Stimulated activated naive CD4-positive, alpha-beta T cell treated with Interleukin-2 at 50 U/mL for 16 hours (primary cell): Measurements from ENCODE around the gene DDRGK1.

Experiments
- DNase-seq: peaks from one replicate; lab custom pipeline; 2025; lab: John Stamatoyannopoulos, UW

DDRGK1 gene

DNA sequence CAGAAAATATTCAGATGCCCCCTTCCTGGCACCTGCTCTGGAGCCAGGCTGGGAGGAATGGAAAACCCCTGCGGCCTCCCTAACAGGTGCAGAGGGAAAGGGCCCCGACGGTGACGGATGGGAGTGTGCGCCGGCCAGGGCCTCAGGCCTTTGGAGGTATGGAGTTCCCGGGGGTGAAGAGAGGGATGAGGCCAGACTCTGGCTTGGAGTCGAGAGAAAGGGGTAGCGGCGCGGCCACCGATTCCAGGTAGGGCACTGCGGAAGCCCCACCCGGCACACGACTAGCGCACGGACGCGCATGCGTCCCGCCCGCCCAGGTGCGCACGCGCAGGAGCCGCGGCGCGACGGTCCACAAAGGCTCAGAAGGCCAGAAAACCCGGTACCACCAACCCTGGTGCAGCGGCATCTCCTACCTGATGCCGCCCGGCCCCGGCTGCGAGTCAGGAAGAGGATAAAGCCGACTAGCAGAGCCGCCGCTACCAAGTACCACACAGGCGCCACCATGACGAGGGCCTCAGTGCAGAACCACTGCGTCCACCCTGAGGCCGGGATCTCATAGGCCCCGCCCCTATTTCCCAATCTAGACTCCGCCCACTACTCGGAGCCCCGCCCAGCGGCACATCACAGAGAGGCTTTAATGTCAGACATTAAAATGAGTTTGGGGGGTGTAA lies at the start of gene DDRGK1:
Gene DDRGK1 (minus strand): TSS at position 559 of the 671 bp plus-strand sequence. CDS start 55 bp downstream, at position 504.
- DNase-seq = peak; percentile 82

DNA sequence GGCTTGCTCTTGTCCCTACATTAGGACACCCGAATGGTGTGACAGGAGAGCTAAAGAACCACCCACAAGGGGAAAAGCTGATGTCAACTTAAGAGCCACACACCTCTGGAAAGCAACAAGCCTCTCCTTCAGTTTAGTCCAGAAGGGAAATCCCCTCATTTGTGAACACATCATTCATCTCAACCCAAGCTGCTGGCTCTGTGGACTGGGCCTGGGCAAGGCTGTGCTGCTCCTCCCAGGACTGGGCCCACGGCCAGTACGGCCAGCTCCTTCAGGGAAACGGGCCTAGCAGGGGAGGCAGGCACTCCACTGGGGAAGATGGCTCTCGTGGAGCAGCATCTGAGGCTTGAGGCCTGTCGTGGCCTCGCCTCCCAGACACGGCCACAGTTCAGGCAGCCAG lies 47.3 kb upstream of the DDRGK1 start:
- no peak for DNase-seq

DNA sequence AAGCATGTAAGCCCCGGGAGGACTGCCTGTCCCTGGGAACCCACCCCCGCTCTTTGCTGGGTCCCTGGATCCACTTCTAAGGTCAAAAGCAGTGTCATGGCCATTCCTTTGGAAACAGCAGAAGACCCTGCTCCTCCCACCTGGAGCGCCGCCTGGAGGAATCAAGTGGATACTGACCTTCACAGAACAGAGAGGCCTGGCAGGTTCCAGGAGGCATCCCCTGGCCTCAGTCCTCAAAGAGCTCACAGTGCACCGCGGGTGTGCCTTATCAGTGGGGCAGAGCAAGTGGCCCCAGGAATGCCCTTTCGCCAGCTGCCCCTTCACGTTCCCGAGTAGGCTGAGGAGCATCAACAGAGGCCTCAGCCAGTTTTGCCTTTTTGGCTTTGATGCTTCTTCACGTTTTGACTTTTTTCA lies 45.6 kb upstream of the DDRGK1 start:
- no peak for DNase-seq

DNA sequence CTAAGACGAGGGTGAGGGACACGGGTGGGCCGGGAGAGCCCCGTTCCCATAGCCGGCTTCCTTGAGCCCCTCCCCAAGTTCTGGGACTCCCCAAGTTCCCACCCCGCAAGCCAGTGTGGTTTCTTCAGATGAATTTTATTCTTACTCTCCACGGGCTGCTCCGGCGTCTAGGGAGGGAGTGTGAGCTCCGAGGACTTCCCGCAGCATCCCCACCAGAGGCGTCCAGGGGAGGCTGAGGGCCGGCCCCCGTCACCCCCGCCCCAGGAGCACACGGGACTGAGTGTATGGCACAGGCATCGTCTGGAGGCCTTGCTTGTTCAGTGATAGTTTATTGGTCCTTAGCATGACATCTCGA lies 44.5 kb upstream of the DDRGK1 start:
- no peak for DNase-seq

DNA sequence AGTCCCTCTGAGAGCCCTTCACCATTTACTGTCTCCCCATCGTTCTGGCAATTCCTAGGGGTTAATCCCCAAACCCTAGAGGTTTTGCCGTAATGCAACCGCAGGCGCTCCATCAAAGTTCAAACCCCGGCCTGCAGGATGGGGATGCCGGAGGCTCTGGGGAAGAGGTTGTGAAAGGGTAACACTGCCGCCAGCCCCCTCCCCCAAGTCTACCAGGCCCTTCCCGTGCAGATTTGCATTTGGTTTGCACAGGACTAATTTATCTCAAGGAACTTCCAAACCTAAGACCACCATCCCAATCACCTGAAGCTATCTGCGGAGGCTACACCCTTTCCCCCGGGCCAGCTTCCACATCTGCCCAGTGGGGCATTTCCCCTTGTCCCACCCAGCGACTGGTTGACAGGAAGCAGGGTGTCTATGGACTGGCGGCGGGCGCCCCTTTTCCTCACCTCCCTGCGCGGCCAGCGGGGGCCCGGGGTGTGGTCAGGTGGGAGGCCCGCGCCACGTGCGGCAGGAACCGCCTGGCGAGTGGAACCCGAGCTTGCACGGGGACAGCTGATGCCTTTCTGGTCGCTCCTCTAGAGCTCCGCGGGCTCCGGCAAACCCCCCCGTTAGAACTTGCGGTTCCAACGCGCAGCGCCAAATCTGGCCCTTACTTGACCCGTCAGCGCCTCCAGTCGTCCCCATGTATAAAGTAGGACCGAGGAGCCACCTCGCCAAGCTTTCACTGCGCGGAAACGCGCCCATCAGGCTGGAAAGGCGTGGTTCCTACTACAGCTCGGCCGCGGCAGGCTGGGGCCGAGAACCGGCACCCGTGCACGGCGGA lies 43.9 kb upstream of the DDRGK1 start:
- DNase-seq = no peak

DNA sequence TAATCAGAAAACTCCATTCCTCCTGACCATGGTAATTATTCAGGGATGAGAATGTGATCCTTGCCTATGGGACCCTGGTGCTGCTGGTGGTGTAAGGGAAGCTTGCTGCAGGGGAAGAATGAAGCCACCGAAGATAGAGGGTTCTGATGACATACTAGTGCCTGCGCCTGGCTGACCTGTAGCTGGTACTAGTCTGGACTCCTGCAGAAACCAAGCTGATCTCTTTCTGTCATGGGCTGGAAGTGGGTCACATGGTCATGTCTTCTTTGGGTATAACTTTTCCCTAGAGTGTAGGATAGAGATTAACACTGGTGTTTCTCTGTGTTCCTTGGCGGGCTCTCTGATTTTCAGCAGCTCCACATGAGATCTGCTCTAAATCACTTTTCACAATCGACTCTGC lies 43.2 kb upstream of the DDRGK1 start:
- DNase-seq = no peak

DNA sequence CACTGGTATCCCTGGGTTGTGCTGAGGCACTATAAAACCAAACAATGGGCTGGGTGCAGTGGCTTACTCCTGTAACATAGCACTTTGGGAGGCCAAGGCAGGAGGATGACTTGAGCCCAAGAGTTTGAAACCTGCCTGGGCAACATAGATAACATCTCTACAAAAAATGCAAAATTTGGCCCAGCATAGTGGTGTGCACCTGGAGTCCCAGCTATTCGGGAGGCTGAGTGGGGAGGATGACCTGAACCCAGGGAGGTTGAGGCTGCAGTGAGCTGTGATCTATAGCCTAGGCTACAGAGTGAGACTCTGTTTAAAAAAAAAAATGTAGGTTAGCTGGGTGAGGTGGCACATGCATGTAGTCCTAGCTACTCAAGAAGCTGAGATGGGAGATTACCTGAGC lies 42.2 kb upstream of the DDRGK1 start:
- DNase-seq = no peak

DNA sequence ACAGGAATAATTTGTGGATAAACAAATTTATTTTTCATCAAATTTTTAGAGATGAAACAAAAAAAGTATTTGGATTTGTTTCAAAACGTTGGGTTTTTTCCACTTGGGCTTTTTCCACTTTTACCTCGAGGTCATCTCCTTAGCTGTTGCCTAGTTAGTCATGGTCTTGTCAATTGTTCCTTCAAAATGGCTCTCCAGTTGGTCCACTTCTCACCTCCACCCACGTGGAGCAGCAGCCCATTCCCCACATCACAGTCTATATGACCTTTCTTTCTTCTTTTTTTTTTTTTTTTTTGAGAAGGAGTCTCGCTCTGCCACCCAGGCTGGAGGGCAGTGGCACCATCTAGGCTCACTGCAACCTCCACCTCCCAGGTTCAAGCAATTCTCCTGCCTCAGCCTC lies 41.2 kb upstream of the DDRGK1 start:
- no peak for DNase-seq

DNA sequence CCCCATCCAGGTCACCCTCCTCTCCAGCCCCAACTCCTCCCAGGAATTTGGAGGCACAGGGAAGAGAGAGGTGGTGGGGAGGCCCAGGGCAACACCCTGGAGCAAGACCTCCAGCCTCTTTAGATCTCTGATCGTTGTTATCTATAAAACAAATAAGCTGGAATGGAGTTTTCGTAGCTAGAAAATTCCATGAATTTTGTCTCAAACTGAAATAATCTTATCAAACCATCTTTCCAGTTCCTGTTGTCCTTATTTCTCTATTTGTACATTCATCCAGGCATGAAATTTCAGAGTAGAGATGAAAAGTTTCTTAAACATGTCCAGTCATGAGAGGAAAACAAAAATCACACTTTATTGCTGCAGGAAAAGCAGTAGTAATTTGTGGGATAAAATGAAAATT lies 40.7 kb upstream of the DDRGK1 start:
- DNase-seq = no peak

DNA sequence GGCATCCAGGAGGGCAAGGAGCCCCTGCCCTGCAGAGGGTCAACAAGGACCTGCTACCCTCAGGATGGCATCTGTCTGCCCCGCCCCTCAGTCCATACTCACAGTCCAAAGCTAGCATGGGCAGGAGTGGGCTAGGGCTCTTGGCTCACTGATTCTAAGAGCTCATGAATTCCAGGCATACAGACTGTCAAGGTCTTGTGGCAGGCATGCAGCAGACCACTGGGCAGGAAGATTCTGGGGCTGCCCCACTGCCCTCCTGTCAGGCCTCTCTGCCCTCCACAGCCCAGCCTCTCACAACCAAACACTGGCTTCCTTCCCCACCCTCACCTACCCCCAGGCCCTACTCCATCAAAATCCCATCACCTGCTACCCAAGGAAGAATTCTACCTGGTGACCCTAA lies 40.1 kb upstream of the DDRGK1 start:
- no peak for DNase-seq

DNA sequence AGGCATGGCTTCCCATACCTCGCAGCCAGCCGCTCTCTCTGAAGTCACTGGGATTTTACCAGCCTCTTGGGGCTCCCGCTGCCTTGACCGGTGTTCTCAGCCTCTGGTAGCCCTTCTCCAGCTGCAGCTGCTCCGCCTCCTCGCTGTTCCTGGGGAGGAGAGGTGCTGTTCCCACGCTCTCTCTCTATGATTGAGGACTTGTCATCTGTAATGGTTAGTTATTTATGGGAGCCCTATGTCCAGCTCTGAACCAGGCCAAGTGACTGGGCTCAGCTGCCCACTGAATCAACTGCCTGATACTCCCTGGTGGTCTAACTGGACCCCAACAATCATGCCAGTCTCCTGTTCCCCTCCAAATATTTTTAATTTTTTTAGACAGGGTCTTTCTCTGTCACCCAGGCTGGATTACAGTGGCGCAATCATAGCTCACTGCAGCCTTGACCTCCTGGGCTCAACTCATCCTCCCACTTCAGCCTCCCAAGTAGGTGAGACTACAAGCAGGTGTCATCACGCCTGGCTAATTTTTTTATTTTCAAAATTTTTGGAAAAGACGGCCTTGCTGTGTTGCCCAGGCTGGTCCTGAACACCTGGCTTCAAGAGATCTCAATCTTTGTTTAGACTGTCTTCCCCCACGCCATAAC lies 39.4 kb upstream of the DDRGK1 start:
- DNase-seq = no peak

DNA sequence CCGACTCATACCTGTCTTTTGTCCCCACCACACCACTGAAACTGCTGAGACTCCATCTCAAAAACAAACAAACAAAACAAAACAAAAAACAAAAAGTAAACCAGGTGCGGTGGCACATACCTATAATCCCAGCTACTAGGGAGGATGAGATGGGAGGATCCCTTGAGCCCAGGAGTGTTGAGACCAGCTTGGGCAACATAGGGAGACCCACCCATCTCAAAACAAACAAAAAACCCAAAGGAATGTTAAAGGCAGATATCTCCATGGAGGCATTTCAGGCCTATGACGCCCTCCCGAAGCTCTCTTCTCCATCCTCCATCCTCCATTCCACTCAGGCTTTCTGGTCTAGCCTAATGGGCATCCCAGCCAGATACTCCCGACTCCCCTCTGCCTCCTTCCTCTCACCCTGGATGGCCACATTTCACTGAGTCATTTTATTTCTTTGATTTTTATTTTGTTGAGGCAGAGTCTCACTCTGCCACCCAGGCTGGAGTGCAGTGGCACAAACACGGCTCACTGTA lies 37.8 kb upstream of the DDRGK1 start:
- no peak for DNase-seq

DNA sequence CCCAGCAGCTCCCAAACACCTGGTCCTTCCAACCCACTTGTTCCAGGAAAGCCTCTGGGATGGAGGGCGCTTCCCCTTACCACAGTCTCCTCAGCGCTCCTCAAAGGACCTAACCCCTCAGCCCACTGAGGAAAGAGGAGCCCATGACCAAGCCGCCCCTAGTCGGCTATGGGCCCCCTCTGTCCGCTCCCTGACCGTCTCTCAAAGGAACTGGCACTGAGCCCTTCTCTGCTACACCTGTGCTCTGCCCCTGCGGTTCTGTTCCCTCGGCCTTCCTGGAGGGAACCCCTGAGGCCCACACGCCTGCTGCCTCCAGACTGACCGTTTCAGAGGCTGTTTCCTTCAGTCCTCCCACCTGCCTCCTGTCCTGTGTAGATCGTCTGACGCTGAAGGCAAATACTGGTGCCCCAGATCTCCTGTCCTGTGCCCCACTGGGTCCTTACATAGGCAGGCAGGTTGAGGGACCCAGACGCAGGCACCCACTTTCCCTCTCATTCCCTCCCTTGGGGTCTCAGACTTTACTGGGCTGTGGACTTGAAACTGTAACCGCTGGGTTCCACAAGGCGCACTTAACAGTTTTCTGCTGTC lies 36.4 kb upstream of the DDRGK1 start:
- DNase-seq = no peak

DNA sequence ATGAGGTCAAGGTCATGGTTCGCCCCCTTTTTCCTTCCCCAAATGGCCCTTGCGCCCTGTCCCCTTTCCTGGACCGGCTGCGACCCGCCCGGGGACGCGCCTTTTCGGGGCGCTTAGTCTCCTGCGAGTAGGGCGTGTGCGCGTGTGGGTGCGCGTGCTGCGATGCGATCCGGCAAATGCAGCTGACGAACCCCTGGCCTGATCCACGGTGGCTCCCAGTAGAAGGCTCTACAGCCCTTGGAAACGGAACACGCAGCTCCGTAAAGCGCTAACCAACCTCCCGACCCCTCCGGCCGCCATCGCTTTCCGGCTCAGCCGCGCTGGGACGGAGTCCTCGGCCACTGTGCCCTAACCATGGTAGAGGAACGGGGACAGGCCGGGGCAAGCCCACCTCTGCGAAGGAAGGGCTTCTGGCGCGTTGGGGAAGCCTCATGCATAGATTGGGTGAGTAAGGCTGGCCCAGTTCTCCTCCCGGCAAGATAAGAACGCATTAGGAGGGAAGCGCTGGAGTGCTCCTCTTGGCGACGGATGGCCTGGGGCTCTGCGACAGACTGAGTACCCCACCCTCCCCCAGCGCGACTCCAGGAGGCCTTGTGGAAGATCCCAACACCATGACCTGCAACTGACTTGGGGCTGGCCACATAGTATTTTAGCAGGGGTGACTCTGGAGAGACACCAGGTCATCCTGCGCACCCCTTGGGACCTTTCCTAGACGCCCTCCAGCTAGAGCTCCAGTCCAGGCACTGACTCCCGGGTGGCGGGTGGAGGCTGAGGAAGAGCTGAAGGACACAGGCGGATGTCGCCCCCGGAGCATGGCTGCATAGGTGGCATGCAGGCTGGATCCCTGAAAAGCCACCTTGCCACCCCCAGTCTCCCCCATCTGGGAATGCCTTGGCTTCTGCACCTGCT lies 35.6 kb upstream of the DDRGK1 start:
- DNase-seq = no peak

DNA sequence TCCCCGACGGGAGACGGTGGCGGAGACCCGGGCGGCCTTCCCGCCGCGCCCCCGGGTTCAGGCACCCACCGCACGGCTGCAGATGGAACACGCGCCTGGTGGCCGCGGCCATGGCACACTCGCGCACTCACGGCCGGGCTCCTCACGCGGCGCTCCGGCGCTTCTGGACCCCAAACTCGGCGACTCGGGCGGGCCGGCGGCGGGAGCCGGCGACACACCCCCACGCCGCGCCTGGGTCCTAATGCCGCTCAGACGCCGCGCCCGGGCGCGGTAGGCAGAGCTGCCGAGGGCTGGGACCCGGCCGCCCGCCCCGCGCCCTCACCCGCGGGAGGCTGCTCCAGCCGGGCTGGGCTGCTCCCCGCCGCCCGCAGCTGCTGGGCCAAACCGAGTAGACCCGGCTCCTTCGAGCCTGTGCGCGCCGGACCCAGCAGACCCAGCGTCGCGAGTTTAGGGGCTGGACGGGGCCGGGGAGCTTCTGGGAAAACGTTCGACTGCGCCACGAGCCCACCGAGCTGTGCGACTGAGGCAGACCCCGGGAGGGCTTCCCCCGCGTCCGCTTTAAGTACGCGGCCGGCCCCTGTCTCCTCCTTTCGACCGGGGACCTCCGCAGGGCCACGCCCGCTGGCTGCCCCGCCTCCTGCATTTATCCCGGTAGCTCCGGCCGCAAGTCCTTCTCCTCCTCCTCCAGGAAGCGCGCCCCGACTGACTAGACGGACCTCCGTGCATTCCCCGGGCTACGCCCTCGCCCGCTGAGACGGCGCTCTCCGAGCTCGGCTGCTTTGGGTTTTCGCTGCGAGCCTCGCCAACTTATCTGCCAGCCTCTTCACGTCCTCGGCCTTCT lies 34.8 kb upstream of the DDRGK1 start, which contains the start of gene SLC4A11:
Gene SLC4A11 (minus strand): TSS at position 165 of the 841 bp plus-strand sequence. CDS start 53 bp downstream, at position 112.
- peak; percentile 7 for DNase-seq

DNA sequence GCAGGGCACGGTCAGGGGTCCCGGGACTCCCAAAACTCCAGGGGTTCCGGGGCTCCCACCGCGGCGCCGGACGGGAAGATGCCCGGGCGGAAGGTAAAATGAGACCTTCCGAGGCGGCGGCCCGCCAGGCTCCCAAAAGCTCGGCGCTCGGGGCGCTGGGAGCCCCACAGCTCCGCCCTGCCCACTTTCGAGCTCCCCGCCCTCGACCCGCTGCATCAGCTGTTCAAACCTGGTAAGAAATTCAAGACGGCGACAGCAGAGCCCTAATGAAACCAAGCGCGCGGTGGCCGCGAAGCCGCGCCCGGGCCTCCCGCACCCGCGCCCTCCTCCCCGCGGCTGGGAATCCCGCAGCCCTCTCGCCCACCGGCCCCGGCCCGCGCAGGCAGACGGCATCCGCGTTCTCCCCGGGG lies 34.1 kb upstream of the DDRGK1 start:
- DNase-seq = peak; percentile 24

DNA sequence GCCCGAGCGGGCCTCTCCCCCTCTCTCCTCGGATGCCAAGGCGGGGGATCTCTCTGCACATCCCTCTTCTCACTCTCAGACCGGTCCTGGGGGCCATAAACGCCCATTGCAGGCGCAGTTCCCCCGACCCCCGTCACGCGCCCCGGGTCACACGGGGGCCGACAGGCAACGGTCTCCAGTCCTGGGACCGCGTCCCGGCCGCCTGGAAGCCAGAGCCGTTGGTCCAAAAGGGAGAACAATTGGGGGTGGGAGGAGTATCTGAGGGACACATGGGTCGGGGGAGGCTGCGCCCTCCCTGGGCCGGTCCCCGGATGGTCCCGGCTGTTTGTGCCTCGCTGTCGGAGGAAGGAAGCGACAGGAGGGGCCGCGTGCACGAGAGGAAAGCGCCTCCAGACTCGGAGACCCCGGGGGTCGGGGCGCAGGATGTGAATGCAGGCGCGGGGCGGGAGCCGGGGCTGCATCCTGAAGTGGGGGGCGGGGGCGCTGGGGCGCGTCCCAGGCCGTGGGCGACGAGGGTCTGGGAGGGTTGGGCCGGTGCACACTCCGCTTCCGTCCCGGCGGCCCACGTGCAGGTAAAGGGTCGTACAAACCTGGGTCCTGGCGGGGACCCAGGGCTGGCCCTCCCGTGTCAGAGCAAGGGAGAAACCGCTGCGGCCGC lies 33.6 kb upstream of the DDRGK1 start:
- no peak for DNase-seq

DNA sequence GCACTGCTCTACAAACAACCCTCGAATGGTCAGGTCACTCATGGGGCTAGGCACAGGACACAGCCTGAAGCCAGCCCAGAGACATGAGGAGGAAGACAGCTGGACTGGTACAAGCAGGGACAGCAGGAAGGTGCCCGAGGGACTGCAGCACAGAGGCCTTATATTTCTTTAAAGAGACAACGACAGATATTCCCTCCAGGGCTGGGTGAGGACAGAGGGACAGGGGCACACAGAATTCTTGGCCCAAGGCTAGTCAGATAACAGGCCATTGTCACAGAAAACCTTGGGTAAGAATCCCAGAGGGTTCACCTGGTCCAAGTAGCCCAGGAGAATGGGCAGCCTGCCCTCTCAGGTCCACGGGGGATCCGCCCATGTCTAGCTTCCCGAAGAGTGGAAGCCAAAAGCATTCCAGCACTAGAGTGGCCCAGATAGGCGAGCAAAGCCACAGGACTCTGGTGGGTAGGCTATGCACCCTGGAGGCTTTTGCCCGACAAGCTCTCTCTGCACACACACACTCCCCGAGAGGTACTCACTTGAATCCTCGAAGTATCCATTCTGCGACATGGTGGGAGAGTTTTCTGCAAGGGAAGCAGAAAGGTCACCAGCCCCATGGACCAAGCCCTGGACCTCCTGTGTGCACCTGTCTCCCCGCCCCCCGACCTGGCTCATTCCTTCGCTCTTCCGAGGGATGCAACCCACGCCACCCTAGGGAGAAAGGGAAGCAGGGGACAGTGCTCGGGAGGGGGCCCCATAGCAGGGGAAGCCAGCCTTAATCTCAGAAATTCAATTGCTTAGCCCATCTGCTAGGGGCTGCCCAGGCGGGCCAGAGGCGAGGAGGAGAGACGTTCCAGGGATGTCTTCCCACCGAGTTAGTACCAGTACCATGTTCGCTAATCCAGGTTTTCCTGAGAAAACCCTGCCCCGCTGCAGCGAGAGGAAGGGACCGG lies 32.8 kb upstream of the DDRGK1 start:
- no peak for DNase-seq
